C4-2B (cell line): Measurements from ENCODE around the gene WSB1.
"Not testable (repeated sequence)": the region's sequence is repeated elsewhere in the genome, so short reads cannot be mapped to it uniquely, and the experiment has no call there.

Experiments used
- H3K27ac ChIP-seq: fragments of 450-650 bp; 2 replicates; pipeline ENCODE4 v1.5.1; 2017
- CTCF ChIP-seq: fragments of 450-650 bp; conservative IDR thresholded peaks from 2 replicates; pipeline ENCODE4 v1.5.1; 2017; ENCODE audit warnings: mild to moderate bottlenecking
- ZFX ChIP-seq: fragments of 450-650 bp; IDR thresholded peaks from 2 replicates; pipeline ENCODE4 v1.6.1; 2017

Gene WSB1

GRCh38 chr17:27326051-27326450 is 32.1 kb downstream of the WSB1 start:
- no peak overlapping the region for H3K27ac ChIP-seq

GRCh38 chr17:27326585-27326984 is 32.7 kb downstream of the WSB1 start:
- TF ChIP-seq CTCF (no peak), ZFX (no peak)
- H3K27ac ChIP-seq: no peak overlapping the region

More at GRCh38 chr17:27326051-27326450, 32.1 kb downstream of the WSB1 start:
- TF ChIP-seq ZFX (no peak), CTCF (no peak)

- TF ChIP-seq CTCF (no peak), ZFX (no peak)
- no peak overlapping the region for H3K27ac ChIP-seq
These were observed 33.5 kb downstream of the WSB1 start for GRCh38 chr17:27327397-27327796.

GRCh38 chr17:27327871-27328270 is 34.0 kb downstream of the WSB1 start:
- no peak for TF ChIP-seq CTCF
- TF ChIP-seq ZFX: no peak
- H3K27ac ChIP-seq: no peak overlapping the region

GRCh38 chr17:27328686-27329085 is 34.8 kb downstream of the WSB1 start:
- not testable (repeated sequence) for H3K27ac ChIP-seq

GRCh38 chr17:27329146-27329805 is 35.4 kb downstream of the WSB1 start:
- TF ChIP-seq ZFX: no peak
- TF ChIP-seq CTCF: no peak
- H3K27ac ChIP-seq: no peak overlapping the region

- TF ChIP-seq ZFX (no peak), CTCF (no peak)
- H3K27ac ChIP-seq: peak overlapping the region; percentile 51
These were observed 38.1 kb downstream of the WSB1 start for GRCh38 chr17:27332047-27332393.
